Measurements from ENCODE around the gene PHACTR4.

- TF ChIP-seq CEBPZ (IDR thresholded peaks at IDR 0.05; ENCODE audit: low read length), result no peak
- no peak for TF ChIP-seq MXI1 (IDR thresholded peaks at IDR 0.05; ENCODE audit: borderline replicate concordance, low read depth, low read length)
- no peak for TF ChIP-seq ZNF460 (CRISPR knock-in tag; IDR thresholded peaks at IDR 0.05; ENCODE audit: borderline replicate concordance)
- TF ChIP-seq DZIP1 (CRISPR knock-in tag; IDR thresholded peaks at IDR 0.05), result no peak
Observed at GRCh38 chr1:28364888-28365287, 4.7 kb upstream of the PHACTR4 start.
